ENCODE measurements around the gene FANCC.

DNA sequence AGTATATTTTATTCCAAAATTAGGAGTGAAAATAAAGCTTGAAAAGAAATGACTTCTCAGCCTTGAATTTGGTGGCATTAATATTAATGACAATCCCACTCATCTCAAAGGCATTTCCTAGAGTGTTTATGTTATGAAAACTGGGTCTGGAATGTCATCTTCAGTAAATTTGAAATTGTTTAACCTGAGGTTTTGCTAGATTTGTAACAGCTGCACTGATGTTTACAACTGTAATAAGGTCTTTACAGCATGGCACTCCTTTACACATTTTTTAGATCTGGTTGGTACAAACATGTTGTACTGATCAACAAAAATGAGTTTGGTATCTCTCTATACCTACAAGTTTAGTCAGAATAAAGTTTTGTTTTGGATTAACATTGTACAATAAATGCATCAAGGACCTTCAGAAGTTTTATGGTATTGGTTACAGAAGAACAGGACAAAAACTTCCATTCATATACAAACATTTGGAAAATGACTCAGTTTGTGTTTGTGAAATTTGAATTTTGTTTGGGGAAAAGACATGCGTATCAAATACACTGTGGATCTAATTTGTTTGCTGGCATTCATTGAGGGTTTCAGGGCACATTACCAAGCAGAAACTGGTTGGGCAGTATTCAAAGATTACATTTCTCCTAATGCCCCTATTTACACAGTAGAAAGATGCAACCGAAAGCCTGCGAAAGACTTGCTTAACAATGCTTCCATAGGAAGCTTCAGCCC, 11.6 kb downstream of the FANCC start:
- TF ChIP-seq, protein P1, sequence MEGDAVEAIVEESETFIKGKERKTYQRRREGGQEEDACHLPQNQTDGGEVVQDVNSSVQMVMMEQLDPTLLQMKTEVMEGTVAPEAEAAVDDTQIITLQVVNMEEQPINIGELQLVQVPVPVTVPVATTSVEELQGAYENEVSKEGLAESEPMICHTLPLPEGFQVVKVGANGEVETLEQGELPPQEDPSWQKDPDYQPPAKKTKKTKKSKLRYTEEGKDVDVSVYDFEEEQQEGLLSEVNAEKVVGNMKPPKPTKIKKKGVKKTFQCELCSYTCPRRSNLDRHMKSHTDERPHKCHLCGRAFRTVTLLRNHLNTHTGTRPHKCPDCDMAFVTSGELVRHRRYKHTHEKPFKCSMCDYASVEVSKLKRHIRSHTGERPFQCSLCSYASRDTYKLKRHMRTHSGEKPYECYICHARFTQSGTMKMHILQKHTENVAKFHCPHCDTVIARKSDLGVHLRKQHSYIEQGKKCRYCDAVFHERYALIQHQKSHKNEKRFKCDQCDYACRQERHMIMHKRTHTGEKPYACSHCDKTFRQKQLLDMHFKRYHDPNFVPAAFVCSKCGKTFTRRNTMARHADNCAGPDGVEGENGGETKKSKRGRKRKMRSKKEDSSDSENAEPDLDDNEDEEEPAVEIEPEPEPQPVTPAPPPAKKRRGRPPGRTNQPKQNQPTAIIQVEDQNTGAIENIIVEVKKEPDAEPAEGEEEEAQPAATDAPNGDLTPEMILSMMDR (IDR thresholded peaks at IDR 0.05), result no peak
- no peak for TF ChIP-seq POLR2A (IDR thresholded peaks at IDR 0.05)
